Measurements from ENCODE around the gene BBC3.

- no peak for TF ChIP-seq POLR2A (IDR thresholded peaks at IDR 0.05; ENCODE audit: low read depth, low read length)
- TF ChIP-seq CTCF (conservative IDR thresholded peaks at IDR 0.05; ENCODE audit: low read depth, low read length), result no peak
- TF ChIP-seq BHLHE40 (IDR thresholded peaks at IDR 0.05; ENCODE audit: low read depth, low read length), result no peak
- TF ChIP-seq RAD21 (IDR thresholded peaks at IDR 0.05; ENCODE audit: low read length), result no peak
- no peak for TF ChIP-seq NFE2L2 (IDR thresholded peaks at IDR 0.05; ENCODE audit: low read depth, low read length)
- TF ChIP-seq, protein P1, sequence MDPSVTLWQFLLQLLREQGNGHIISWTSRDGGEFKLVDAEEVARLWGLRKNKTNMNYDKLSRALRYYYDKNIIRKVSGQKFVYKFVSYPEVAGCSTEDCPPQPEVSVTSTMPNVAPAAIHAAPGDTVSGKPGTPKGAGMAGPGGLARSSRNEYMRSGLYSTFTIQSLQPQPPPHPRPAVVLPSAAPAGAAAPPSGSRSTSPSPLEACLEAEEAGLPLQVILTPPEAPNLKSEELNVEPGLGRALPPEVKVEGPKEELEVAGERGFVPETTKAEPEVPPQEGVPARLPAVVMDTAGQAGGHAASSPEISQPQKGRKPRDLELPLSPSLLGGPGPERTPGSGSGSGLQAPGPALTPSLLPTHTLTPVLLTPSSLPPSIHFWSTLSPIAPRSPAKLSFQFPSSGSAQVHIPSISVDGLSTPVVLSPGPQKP (IDR thresholded peaks at IDR 0.05; ENCODE audit: borderline replicate concordance, low read depth, low read length), result no peak
- no peak for TF ChIP-seq RCOR1 (IDR thresholded peaks at IDR 0.05; ENCODE audit: insufficient replicate concordance, low read length)
- no peak for TF ChIP-seq CEBPB (IDR thresholded peaks at IDR 0.05; ENCODE audit: low read depth, low read length)
- no peak for TF ChIP-seq MAZ (IDR thresholded peaks at IDR 0.05; ENCODE audit: borderline replicate concordance, low read depth, low read length)
- no peak for TF ChIP-seq FOS (IDR thresholded peaks at IDR 0.05; ENCODE audit: low read depth, low read length)
- TF ChIP-seq USF2 (IDR thresholded peaks at IDR 0.05; ENCODE audit: low read depth, low read length), result no peak
- TF ChIP-seq SMC3 (IDR thresholded peaks at IDR 0.05; ENCODE audit: low read depth, low read length), result no peak
- TF ChIP-seq MAFK (IDR thresholded peaks at IDR 0.05; ENCODE audit: low read depth, low read length), result no peak
These were observed 58.1 kb downstream of the BBC3 start for GRCh38 chr19:47172666-47173455.
